Measurements from ENCODE around the gene SGCD.

- TF ChIP-seq CTCF (IDR thresholded peaks at IDR 0.05) = no peak
- TF ChIP-seq POLR2A (IDR thresholded peaks at IDR 0.05) = no peak
These were observed 85.0 kb downstream of the SGCD start for GRCh38 chr5:156411957-156412356.
